T47D (cell line): ENCODE results near the gene LRMDA.

Source experiments
- DNase-seq, 2 experiments: peaks; one replicate each; pipeline versions ENCODE4 v3.0.0 to v3.0.0-alpha.2; 2011 to 2012; ENCODE audit warnings: low read depth in 1 of 2, low spot score in 1 of 2
- JUND ChIP-seq: IDR thresholded peaks from 2 replicates; pipeline ENCODE4 v1.6.1; 2012; ENCODE audit warnings: low read depth
- in situ Hi-C: cut with HindIII; loops from 2 replicates; pipeline ENCODE4 v1.10.0; 2016; ENCODE audit warnings: low sequenced_read_pairs, low pct_unique_long_range_greater_than_20kb

The LRMDA gene

GRCh38 chr10:76444034-76444800, 1012.8 kb downstream of the LRMDA start:
- in situ Hi-C loops = no loop called here
- no peak for TF ChIP-seq JUND
- no peak for DNase-seq

- DNase-seq = no peak
- no peak for TF ChIP-seq JUND
- in situ Hi-C loops = no loop called here
Measured at GRCh38 chr10:76447578-76447977, 1016.2 kb downstream of the LRMDA start.

GRCh38 chr10:76451911-76452310, 1020.5 kb downstream of the LRMDA start:
- TF ChIP-seq JUND = no peak

GRCh38 chr10:76453332-76453731, 1021.9 kb downstream of the LRMDA start:
- in situ Hi-C loops = no loop called here

More at GRCh38 chr10:76451911-76452310, 1020.5 kb downstream of the LRMDA start:
- DNase-seq = no peak
- in situ Hi-C loops = no loop called here

GRCh38 chr10:76453997-76454396, 1022.6 kb downstream of the LRMDA start:
- no peak for DNase-seq
- TF ChIP-seq JUND = no peak

More at GRCh38 chr10:76453332-76453731, 1021.9 kb downstream of the LRMDA start:
- no peak for DNase-seq
- TF ChIP-seq JUND = no peak

GRCh38 chr10:76454506-76455140, 1023.2 kb downstream of the LRMDA start:
- TF ChIP-seq JUND = no peak
- DNase-seq = no peak
- in situ Hi-C loops = no loop called here

More at GRCh38 chr10:76453997-76454396, 1022.6 kb downstream of the LRMDA start:
- in situ Hi-C loops = no loop called here

- no peak for TF ChIP-seq JUND
- DNase-seq = no peak
- in situ Hi-C loops = no loop called here
Measured at GRCh38 chr10:76456197-76456596, 1024.8 kb downstream of the LRMDA start.

GRCh38 chr10:76459016-76459730, 1027.7 kb downstream of the LRMDA start:
- no peak for TF ChIP-seq JUND
- no peak for DNase-seq
- in situ Hi-C loops = no loop called here

- DNase-seq = no peak
- in situ Hi-C loops = no loop called here
- TF ChIP-seq JUND = no peak
Measured at GRCh38 chr10:76461024-76461423, 1029.6 kb downstream of the LRMDA start.

- in situ Hi-C loops = no loop called here
- no peak for TF ChIP-seq JUND
- DNase-seq = no peak
Measured at GRCh38 chr10:76463111-76463510, 1031.7 kb downstream of the LRMDA start.

GRCh38 chr10:76466836-76467503, 1035.5 kb downstream of the LRMDA start:
- TF ChIP-seq JUND = no peak

GRCh38 chr10:76469675-76470074, 1038.3 kb downstream of the LRMDA start:
- no peak for TF ChIP-seq JUND
- in situ Hi-C loops = no loop called here
- DNase-seq = no peak

More at GRCh38 chr10:76466836-76467503, 1035.5 kb downstream of the LRMDA start:
- no peak for DNase-seq
- in situ Hi-C loops = no loop called here
